GM18505 (cell line): Measurements from ENCODE around the gene NID2.

ENCODE experiments used
- ATAC-seq: cut with Tn5 transposase; IDR thresholded peaks from one replicate; pipeline ENCODE4 v1.9.1; 2021; ENCODE audit not compliant: unreplicated experiment
- POLR2A ChIP-seq: IDR thresholded peaks from 4 replicates; pipeline ENCODE4 v1.6.1; 2011; ENCODE audit warnings: borderline replicate concordance; ENCODE audit not compliant: insufficient read depth, insufficient read length; ENCODE audit errors: extremely low read depth

The NID2 gene

GRCh38 chr14:52014601-52015267, 54.1 kb downstream of the NID2 start:
- TF ChIP-seq POLR2A = no peak
- no peak for ATAC-seq

- no peak for TF ChIP-seq POLR2A
- ATAC-seq = no peak
These were observed 54.8 kb downstream of the NID2 start for GRCh38 chr14:52013984-52014600.

- no peak for TF ChIP-seq POLR2A
- no peak for ATAC-seq
These were observed 56.2 kb downstream of the NID2 start for GRCh38 chr14:52012635-52013034.

- TF ChIP-seq POLR2A = no peak
- no peak for ATAC-seq
These were observed 57.3 kb downstream of the NID2 start for GRCh38 chr14:52011523-52011922.

- ATAC-seq = no peak
- TF ChIP-seq POLR2A = no peak
These were observed 58.6 kb downstream of the NID2 start for GRCh38 chr14:52010173-52010693.

GRCh38 chr14:52008136-52008535, 60.7 kb downstream of the NID2 start:
- no peak for ATAC-seq
- no peak for TF ChIP-seq POLR2A

- TF ChIP-seq POLR2A = no peak
- ATAC-seq = no peak
These were observed 61.2 kb downstream of the NID2 start for GRCh38 chr14:52007637-52008036.

- no peak for ATAC-seq
- TF ChIP-seq POLR2A = no peak
These were observed 61.6 kb downstream of the NID2 start for GRCh38 chr14:52007211-52007610.

GRCh38 chr14:52006361-52006760, 62.5 kb downstream of the NID2 start:
- TF ChIP-seq POLR2A = no peak
- no peak for ATAC-seq

GRCh38 chr14:52005625-52006024, 63.2 kb downstream of the NID2 start:
- ATAC-seq = no peak
- no peak for TF ChIP-seq POLR2A

GRCh38 chr14:52003324-52003723, 65.5 kb downstream of the NID2 start:
- ATAC-seq = no peak
- no peak for TF ChIP-seq POLR2A

GRCh38 chr14:52002542-52002941, 66.3 kb downstream of the NID2 start:
- no peak for ATAC-seq
- no peak for TF ChIP-seq POLR2A

GRCh38 chr14:52000696-52001095, 68.2 kb downstream of the NID2 start:
- TF ChIP-seq POLR2A = no peak

GRCh38 chr14:52000019-52000582, 68.8 kb downstream of the NID2 start:
- no peak for TF ChIP-seq POLR2A
- ATAC-seq = no peak

More at GRCh38 chr14:52000696-52001095, 68.2 kb downstream of the NID2 start:
- ATAC-seq = no peak
